Keratinocyte (primary cell): ENCODE results near the gene STK32B. TPM values are rescaled to one million over a fixed set of nuclear protein-coding genes. Genes with fewer than 3 reads are reported as not detected.

Experiments
- DNase-seq: peaks from one replicate; pipeline ENCODE4 v3.0.0-alpha.2; 2011; ENCODE audit warnings: low read depth, missing footprints, low spot score
- FAIRE-seq: peaks from 2 replicates; lab custom pipeline; 2011; peaks lifted over from hg19 to GRCh38; lab: Jason Lieb, UNC
- H2AFZ ChIP-seq: 2 replicates; pipeline ENCODE4 v1.6.0; 2012; ENCODE audit warnings: low read length, control low read depth, inconsistent platforms; ENCODE audit not compliant: control insufficient read depth
- H3K27ac ChIP-seq: 2 replicates; pipeline ENCODE4 v1.5.1; 2011; ENCODE audit warnings: low read length; ENCODE audit not compliant: control insufficient read depth, insufficient read depth
- H3K27me3 ChIP-seq: 3 replicates; pipeline ENCODE4 v1.6.0; 2011; ENCODE audit warnings: low read length; ENCODE audit not compliant: control insufficient read depth, insufficient read depth; ENCODE audit errors: extremely low read depth
- H3K36me3 ChIP-seq, 2 experiments: 2 replicates in 1 of 2; 3 replicates in 1 of 2; pipeline ENCODE4 v1.5.1; 2011; ENCODE audit warnings: low read length in 2 of 2, mild to moderate bottlenecking in 1 of 2; ENCODE audit not compliant: control insufficient read depth in 2 of 2, insufficient read depth in 2 of 2; ENCODE audit errors: extremely low read depth in 1 of 2
- H3K4me1 ChIP-seq: 3 replicates; pipeline ENCODE4 v1.5.1; 2011; ENCODE audit warnings: low read length; ENCODE audit not compliant: control insufficient read depth, insufficient read depth; ENCODE audit errors: extremely low read depth
- H3K4me2 ChIP-seq: 3 replicates; pipeline ENCODE4 v1.6.0; 2011; ENCODE audit warnings: low read depth, low read length; ENCODE audit not compliant: control insufficient read depth, insufficient read depth; ENCODE audit errors: extremely low read depth
- H3K4me3 ChIP-seq, 3 experiments: fragments of 200-600 bp in 1 of 3; sonication (generic) in 1 of 3; 2 replicates in 2 of 3; 3 replicates in 1 of 3; pipeline ENCODE4 v1.5.1; 2011 to 2016; ENCODE audit warnings: low read length in 3 of 3, mild to moderate bottlenecking in 3 of 3, control low read depth in 2 of 3, inconsistent platforms in 1 of 3, low read depth in 1 of 3, mixed read lengths in 1 of 3, mixed run types in 1 of 3, moderate library complexity in 1 of 3; ENCODE audit not compliant: control insufficient read depth in 2 of 3, insufficient read depth in 2 of 3; ENCODE audit errors: extremely low read depth in 1 of 3
- H3K79me2 ChIP-seq: 2 replicates; pipeline ENCODE4 v1.6.0; 2012; ENCODE audit warnings: low read length; ENCODE audit not compliant: control insufficient read depth, insufficient read depth
- H3K9ac ChIP-seq: 3 replicates; pipeline ENCODE4 v1.6.0; 2011; ENCODE audit warnings: low read length; ENCODE audit not compliant: control insufficient read depth, insufficient read depth; ENCODE audit errors: extremely low read depth
- H3K9me1 ChIP-seq: 3 replicates; pipeline ENCODE4 v1.6.0; 2011; ENCODE audit warnings: low read length; ENCODE audit not compliant: control insufficient read depth, insufficient read depth; ENCODE audit errors: extremely low read depth
- H3K9me3 ChIP-seq: 2 replicates; pipeline ENCODE4 v1.5.1; 2012; ENCODE audit warnings: low read depth, low read length; ENCODE audit not compliant: control insufficient read depth
- H4K20me1 ChIP-seq: 3 replicates; pipeline ENCODE4 v1.6.0; 2011; ENCODE audit warnings: low read length; ENCODE audit not compliant: control insufficient read depth, insufficient read depth; ENCODE audit errors: extremely low read depth
- CTCF ChIP-seq, 3 experiments: IDR thresholded peaks in 1 of 3; conservative IDR thresholded peaks in 1 of 3; optimal IDR thresholded peaks in 1 of 3; 2 replicates in 2 of 3; 3 replicates in 1 of 3; pipeline versions ENCODE3 to v1.5.1; 2011; ENCODE audit warnings: low read length in 3 of 3, mild to moderate bottlenecking in 3 of 3, moderate library complexity in 2 of 3, control low read depth in 1 of 3, inconsistent platforms in 1 of 3; ENCODE audit not compliant: insufficient read depth in 2 of 3; ENCODE audit errors: extremely low read depth in 1 of 3
- EZH2 ChIP-seq: IDR thresholded peaks from one replicate; pipeline ENCODE4 v1.6.1; 2012; ENCODE audit warnings: inconsistent platforms, mild to moderate bottlenecking, low read length, moderate library complexity
- dilution Hi-C: fragments of 300-500 bp; cut with MboI; formaldehyde crosslinking; loops from one replicate; pipeline ENCODE4 v1.7.0; 2020; ENCODE audit warnings: low sequenced_read_pairs; ENCODE audit not compliant: extremely low pct_ligation_motif_present
- polyA plus RNA-seq, 5 experiments: library from polyadenylated mRNA; depleted of rRNA in 3 of 5; stranded (reverse) in 3 of 5; stranded (forward) in 1 of 5; unstranded in 1 of 5; fragments of >200 nt; gene quantifications; 1 replicate in 1 of 5; 2 replicates in 3 of 5; 3 replicates in 1 of 5; pipeline versions ENCODE4 v1.2.1 to v1.2.3, GENCODE V29; 2011 to 2012; ENCODE audit warnings: missing spikeins in 2 of 5, low read depth in 1 of 5, low replicate concordance in 1 of 5

Gene STK32B
- polyA plus RNA-seq, 1 donor (not counting 4 experiments of a cell fraction or from before 2014, with no cell fraction given) = 3.4 TPM

GRCh38 chr4:5084911-5085475 lies 33.7 kb downstream of the STK32B start:
- no peaks in the 10 kb centered on the region for H4K20me1 ChIP-seq
- TF ChIP-seq EZH2 (no peak), CTCF (optimal IDR thresholded peaks at IDR 0.05 in 1 of 3, IDR thresholded peaks at IDR 0.05 in 1 of 3, conservative IDR thresholded peaks at IDR 0.05 in 1 of 3; ENCODE audit: extremely low read depth in 1 of 3, insufficient read depth in 2 of 3, low read length in 3 of 3) (no peak)
- H3K9me1 ChIP-seq = no peaks in the 10 kb centered on the region
- H3K4me1 ChIP-seq = no peaks in the 10 kb centered on the region
- FAIRE-seq = no peak
- H3K4me2 ChIP-seq = no peak overlapping the region
- H3K27me3 ChIP-seq = no peaks in the 10 kb centered on the region
- no peaks in the 10 kb centered on the region for H3K9me3 ChIP-seq
- no peak overlapping the region for H2AFZ ChIP-seq
- H3K27ac ChIP-seq = no peak overlapping the region
- H3K4me3 ChIP-seq = no peak overlapping the region
- no peaks in the 10 kb centered on the region for H3K79me2 ChIP-seq
- dilution Hi-C loops = no loop called here
- no peaks in the 10 kb centered on the region for H3K36me3 ChIP-seq
- H3K9ac ChIP-seq = no peak overlapping the region
- no peak for DNase-seq

GRCh38 chr4:5086535-5086934 lies 35.3 kb downstream of the STK32B start:
- Histone ChIP-seq H4K20me1 (no peaks in the 10 kb centered on the region), H3K4me1 (no peaks in the 10 kb centered on the region), H3K9ac (no peak overlapping the region), H3K36me3 (no peaks in the 10 kb centered on the region), H3K27me3 (no peaks in the 10 kb centered on the region), H2AFZ (no peak overlapping the region), H3K4me3 (no peak overlapping the region), H3K4me2 (no peak overlapping the region), H3K9me1 (no peaks in the 10 kb centered on the region), H3K9me3 (no peaks in the 10 kb centered on the region), H3K79me2 (no peaks in the 10 kb centered on the region), H3K27ac (no peak overlapping the region)
- dilution Hi-C loops = no loop called here
- FAIRE-seq (no peak), DNase-seq (no peak)
- TF ChIP-seq CTCF (optimal IDR thresholded peaks at IDR 0.05 in 1 of 3, IDR thresholded peaks at IDR 0.05 in 1 of 3, conservative IDR thresholded peaks at IDR 0.05 in 1 of 3; ENCODE audit: extremely low read depth in 1 of 3, insufficient read depth in 2 of 3, low read length in 3 of 3) (no peak), EZH2 (no peak)
